Measurements from ENCODE around the gene SCG3.

Gene SCG3

DNA sequence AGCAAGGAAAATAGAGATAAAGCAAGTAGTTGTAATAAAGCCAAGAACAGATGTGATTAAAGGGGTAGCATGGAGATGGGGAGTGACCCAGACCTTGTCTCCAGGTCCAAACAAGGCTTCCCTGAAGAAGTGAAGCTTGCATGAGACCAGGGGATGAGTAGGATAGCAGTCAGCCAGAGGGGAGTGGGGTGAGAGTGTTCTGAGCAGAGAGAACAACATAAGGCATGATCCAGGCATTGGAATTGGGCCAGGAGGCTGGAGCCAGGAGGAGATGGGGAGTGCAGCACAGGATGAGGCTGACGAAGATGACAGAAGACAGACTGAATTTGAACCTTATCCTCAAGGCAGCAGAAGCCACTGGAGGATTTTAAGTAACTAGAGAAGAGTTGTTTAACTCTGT lies 77.3 kb downstream of the SCG3 start:
- DNase-seq (ENCODE audit: low read depth in 3 of 3) = no peak

DNA sequence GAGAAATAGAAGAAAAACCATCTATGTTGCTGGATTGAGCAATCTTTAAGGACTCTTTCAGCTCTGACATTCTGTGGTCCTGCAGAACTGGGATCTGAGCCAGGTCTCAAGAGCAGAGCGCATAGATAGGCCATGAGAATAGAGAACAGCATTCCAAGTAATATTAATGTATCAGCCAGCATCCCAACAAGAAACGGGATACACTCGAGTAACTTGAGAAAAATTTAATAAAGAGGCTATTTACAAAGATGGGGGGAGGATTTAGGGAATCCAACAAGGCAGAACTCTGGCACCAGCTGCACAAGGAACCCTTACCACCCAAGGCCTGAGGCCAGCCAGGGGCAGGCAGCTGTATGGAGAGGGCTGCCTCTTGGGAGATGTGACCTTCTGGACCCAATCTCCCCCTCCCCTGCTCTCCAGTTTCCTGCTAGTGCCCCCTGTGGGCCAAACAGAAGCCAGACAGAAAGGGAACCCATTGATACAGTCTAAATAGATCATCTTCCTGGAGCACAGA lies 78.3 kb downstream of the SCG3 start:
- DNase-seq (ENCODE audit: low read depth in 3 of 3) = no peak

- DNase-seq (ENCODE audit: low read depth in 3 of 3) = no peak
These were observed 79.5 kb downstream of the SCG3 start for GRCh38 chr15:51760805-51761204.

- DNase-seq (ENCODE audit: low read depth in 3 of 3) = no peak
These were observed 84.4 kb downstream of the SCG3 start for GRCh38 chr15:51765751-51766150.

DNA sequence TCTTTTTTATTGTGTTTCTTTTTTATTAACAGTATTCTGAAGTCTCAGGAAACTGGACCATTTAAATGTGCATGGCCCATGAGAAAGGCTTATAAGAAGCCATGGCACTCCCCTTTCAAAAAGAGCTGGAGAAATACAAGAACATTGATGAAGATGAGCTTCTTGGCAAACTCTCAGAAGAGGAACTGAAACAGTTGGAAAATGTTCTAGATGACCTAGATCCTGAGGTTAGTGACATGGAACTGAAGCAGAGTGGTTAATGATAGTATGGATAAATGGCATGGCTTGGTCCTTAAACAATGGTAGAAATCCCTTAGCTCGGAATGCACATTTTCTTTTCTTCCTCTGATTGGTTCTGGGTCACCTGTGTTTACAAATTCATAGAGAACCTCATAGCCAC lies 85.0 kb downstream of the SCG3 start:
- DNase-seq (ENCODE audit: low read depth in 3 of 3) = no peak

GRCh38 chr15:51768018-51768417 lies 86.7 kb downstream of the SCG3 start:
- DNase-seq (ENCODE audit: low read depth in 3 of 3) = no peak

All from stimulated activated CD4-positive, alpha-beta T cell treated with anti-CD3 and anti-CD28 coated beads, TNF-alpha, amount 100 ng/mL, for 24 hours (primary cell).